GM23248 (cell line): Measurements from ENCODE around the gene CAMK1D. TPM values are rescaled to one million over a fixed set of nuclear protein-coding genes. Genes with fewer than 3 reads are reported as not detected.

ENCODE experiments used
- DNase-seq: peaks from one replicate; pipeline ENCODE4 v3.0.0-alpha.2; 2015
- H2AFZ ChIP-seq: fragments of 200-600 bp; sonication (generic); 2 replicates; pipeline ENCODE4 v1.6.1; 2016; ENCODE audit warnings: antibody characterized with exemption
- H3F3A ChIP-seq: fragments of 200-600 bp; sonication (generic); 2 replicates; pipeline ENCODE4 v1.6.1; 2016; ENCODE audit warnings: mild to moderate bottlenecking, antibody characterized with exemption, mixed run types; ENCODE audit not compliant: insufficient read depth
- H3K27ac ChIP-seq: fragments of 200-600 bp; sonication (generic); 2 replicates; pipeline ENCODE4 v1.5.1; 2016; ENCODE audit warnings: mild to moderate bottlenecking
- H3K27me3 ChIP-seq: fragments of 200-600 bp; sonication (generic); replicated peaks from 2 replicates; pipeline ENCODE4 v1.6.1; 2016; ENCODE audit warnings: mild to moderate bottlenecking; ENCODE audit not compliant: insufficient read depth
- H3K36me3 ChIP-seq: fragments of 200-600 bp; sonication (generic); 2 replicates; pipeline ENCODE4 v1.6.1; 2016; ENCODE audit warnings: low read depth, mild to moderate bottlenecking
- H3K4me1 ChIP-seq: fragments of 200-600 bp; sonication (generic); 2 replicates; pipeline ENCODE4 v1.6.1; 2016; ENCODE audit warnings: mild to moderate bottlenecking; ENCODE audit not compliant: insufficient read depth
- H3K4me2 ChIP-seq: fragments of 200-600 bp; sonication (generic); one replicate; pipeline ENCODE4 v1.6.1; 2016; ENCODE audit warnings: mild to moderate bottlenecking; ENCODE audit not compliant: unreplicated experiment
- H3K4me3 ChIP-seq: fragments of 200-600 bp; sonication (generic); 2 replicates; pipeline ENCODE4 v1.5.1; 2016; ENCODE audit warnings: mild to moderate bottlenecking
- H3K79me2 ChIP-seq: fragments of 200-600 bp; sonication (generic); 2 replicates; pipeline ENCODE4 v1.6.1; 2016; ENCODE audit warnings: mild to moderate bottlenecking; ENCODE audit not compliant: insufficient read depth
- H3K9ac ChIP-seq: fragments of 200-600 bp; sonication (generic); 2 replicates; pipeline ENCODE4 v1.6.1; 2016; ENCODE audit warnings: mild to moderate bottlenecking
- H3K9me2 ChIP-seq: fragments of 200-600 bp; sonication (generic); 2 replicates; pipeline ENCODE4 v1.6.1; 2016; ENCODE audit warnings: mixed run types, mild to moderate bottlenecking, moderate library complexity; ENCODE audit not compliant: insufficient read depth
- H3K9me3 ChIP-seq: fragments of 200-600 bp; sonication (generic); one replicate; pipeline ENCODE4 v1.6.1; 2017; ENCODE audit warnings: low read depth
- H4K20me1 ChIP-seq: fragments of 200-600 bp; sonication (generic); 2 replicates; pipeline ENCODE4 v1.6.0; 2016; ENCODE audit not compliant: insufficient read depth
- EZH2 ChIP-seq: fragments of 200-600 bp; sonication (generic); IDR thresholded peaks from 2 replicates; pipeline ENCODE4 v1.6.1; 2018; ENCODE audit warnings: antibody characterized with exemption, mild to moderate bottlenecking; ENCODE audit not compliant: insufficient read depth, poor library complexity, severe bottlenecking
- EZH2phosphoT487 ChIP-seq: fragments of 200-600 bp; sonication (generic); IDR thresholded peaks from 2 replicates; pipeline ENCODE4 v1.6.1; 2018; ENCODE audit warnings: antibody characterized with exemption, moderate library complexity, mild to moderate bottlenecking, low read depth; ENCODE audit not compliant: insufficient read depth
- WGBS, 2 experiments: methylation state at CpG; one replicate each; pipeline ENCODE4 v1.1.6; 2015 to 2017; ENCODE audit warnings: low lambda C conversion rate in 2 of 2, low coverage in 1 of 2; ENCODE audit errors: missing lambda C conversion rate in 2 of 2; 5-methylcytosine and 5-hydroxymethylcytosine counted together
- in situ Hi-C: fragments of 300-500 bp; cut with MboI; formaldehyde crosslinking; loops from 2 replicates; pipeline ENCODE4 v1.15.0; 2020
- polyA plus RNA-seq: library from polyadenylated mRNA; unstranded; fragments of >200 nt; fragmentation: Nextera tagmentation; extraction: Ambion mirVana; gene quantifications from 2 replicates; pipeline ENCODE4 v1.2.1, GENCODE V29; 2016
- total RNA-seq: library from RNA; depleted of rRNA; stranded (reverse); fragments of >200 nt; shearing (Covaris generic); gene quantifications from 2 replicates; pipeline ENCODE4 v1.2.3, GENCODE V29; 2014

The CAMK1D gene
- total and polyA plus RNA-seq, 2 experiments from 2014 or later: 0.22 to 0.55 TPM

GRCh38 chr10:12314836-12315235 lies 34.5 kb upstream of the CAMK1D start:
- WGBS, 2 experiments: 11 to 13% methylated on average over 6 of the region's 6 CpGs
- Histone ChIP-seq H3K27me3 (no peaks in the 10 kb centered on the region), H3F3A (no peaks in the 10 kb centered on the region), H4K20me1 (no peaks in the 10 kb centered on the region), H2AFZ (no peak overlapping the region), H3K79me2 (no peaks in the 10 kb centered on the region), H3K9me3 (no peaks in the 10 kb centered on the region), H3K36me3 (no peaks in the 10 kb centered on the region), H3K9me2 (no peaks in the 10 kb centered on the region), H3K4me2 (no peak overlapping the region), H3K9ac (no peak overlapping the region), H3K4me1 (no peaks in the 10 kb centered on the region), H3K27ac (no peak overlapping the region), H3K4me3 (no peak overlapping the region)
- in situ Hi-C loops: no loop called here
- no peak for DNase-seq
- TF ChIP-seq EZH2phosphoT487 (no peak), EZH2 (no peak)

GRCh38 chr10:12319076-12319475 lies 30.3 kb upstream of the CAMK1D start:
- no peak for TF ChIP-seq EZH2
- TF ChIP-seq EZH2phosphoT487: no peak
- no peaks in the 10 kb centered on the region for H3K36me3 ChIP-seq
- H3K4me3 ChIP-seq: no peak overlapping the region

GRCh38 chr10:12320892-12321291 lies 28.5 kb upstream of the CAMK1D start:
- in situ Hi-C loops: no loop called here
- no peak for DNase-seq
- Histone ChIP-seq H3K79me2 (no peaks in the 10 kb centered on the region), H3F3A (no peaks in the 10 kb centered on the region), H3K27ac (no peak overlapping the region), H3K9me3 (no peaks in the 10 kb centered on the region), H3K4me1 (no peaks in the 10 kb centered on the region), H3K27me3 (0 out of 2 replicates have a peak, but pooled peaks cover 3% of the 10 kb centered on the region), H3K9me2 (no peaks in the 10 kb centered on the region), H3K4me3 (no peak overlapping the region), H3K36me3 (no peaks in the 10 kb centered on the region), H3K4me2 (no peak overlapping the region), H4K20me1 (no peaks in the 10 kb centered on the region), H3K9ac (no peak overlapping the region), H2AFZ (no peak overlapping the region)
- TF ChIP-seq EZH2 (no peak), EZH2phosphoT487 (no peak)
- 55 to 56% methylated on average over 4 of the region's 4 CpGs for WGBS, 2 experiments

More at GRCh38 chr10:12319076-12319475, 30.3 kb upstream of the CAMK1D start:
- H4K20me1 ChIP-seq: no peaks in the 10 kb centered on the region
- no peaks in the 10 kb centered on the region for H3K9me3 ChIP-seq
- no peak overlapping the region for H2AFZ ChIP-seq
- no peaks in the 10 kb centered on the region for H3K9me2 ChIP-seq
- H3K27me3 ChIP-seq: no peaks in the 10 kb centered on the region
- no peaks in the 10 kb centered on the region for H3F3A ChIP-seq
- DNase-seq: no peak
- no peak overlapping the region for H3K27ac ChIP-seq
- H3K4me1 ChIP-seq: no peaks in the 10 kb centered on the region
- no peaks in the 10 kb centered on the region for H3K79me2 ChIP-seq
- in situ Hi-C loops: no loop called here
- H3K9ac ChIP-seq: no peak overlapping the region
- WGBS, 2 experiments: 73 to 86% methylated on average over 1 of the region's 1 CpG
- H3K4me2 ChIP-seq: no peak overlapping the region

GRCh38 chr10:12321641-12322040 lies 27.7 kb upstream of the CAMK1D start:
- Histone ChIP-seq H3K79me2 (no peaks in the 10 kb centered on the region), H3K9me2 (no peaks in the 10 kb centered on the region), H3K27me3 (0 out of 2 replicates have a peak, but pooled peaks cover 4% of the 10 kb centered on the region), H2AFZ (no peak overlapping the region), H4K20me1 (no peaks in the 10 kb centered on the region), H3K4me3 (no peak overlapping the region), H3K36me3 (no peaks in the 10 kb centered on the region), H3K27ac (no peak overlapping the region), H3F3A (no peaks in the 10 kb centered on the region), H3K9me3 (no peaks in the 10 kb centered on the region), H3K4me2 (no peak overlapping the region), H3K4me1 (no peaks in the 10 kb centered on the region), H3K9ac (no peak overlapping the region)
- no peak for DNase-seq
- WGBS, 2 experiments: 82 to 89% methylated on average over 2 of the region's 2 CpGs
- TF ChIP-seq EZH2phosphoT487 (no peak), EZH2 (no peak)
- in situ Hi-C loops: no loop called here
